Right atrium auricular region (tissue), 2 donors: ENCODE measurements around the gene USH1C. TPM values are rescaled to one million over a fixed set of nuclear protein-coding genes. Genes with fewer than 3 reads are reported as not detected.

Experiments used
- DNase-seq: peaks from one replicate; pipeline ENCODE4 v3.0.0-alpha.2; 2019; ENCODE audit warnings: low spot score
- H3K27ac ChIP-seq, 2 donors: fragments of 200-600 bp; sonication (generic); 1 replicate in 1 of 2; 2 replicates in 1 of 2; pipeline ENCODE4 v1.5.1; 2016 to 2019
- H3K27me3 ChIP-seq, 2 donors: fragments of 200-600 bp; sonication (generic); one replicate each; pipeline versions ENCODE4 v1.5.1 to v1.6.0; 2017 to 2019
- H3K36me3 ChIP-seq: fragments of 200-600 bp; sonication (generic); one replicate; pipeline ENCODE4 v1.5.1; 2016
- H3K4me1 ChIP-seq, 2 donors: fragments of 200-600 bp; sonication (generic); one replicate each; pipeline versions ENCODE4 v1.5.1 to v1.6.0; 2017 to 2019
- H3K4me3 ChIP-seq, 2 donors: fragments of 200-600 bp; sonication (generic); 1 replicate in 1 of 2; 2 replicates in 1 of 2; pipeline ENCODE4 v1.5.1; 2017 to 2019; ENCODE audit warnings: mild to moderate bottlenecking in 1 of 2, moderate library complexity in 1 of 2
- H3K9me3 ChIP-seq, 2 donors: fragments of 200-600 bp; sonication (generic); one replicate each; pipeline ENCODE4 v1.5.1; 2019
- CTCF ChIP-seq, 2 donors: fragments of 200-600 bp; sonication (generic); IDR thresholded peaks; one replicate each; pipeline ENCODE4 v1.5.1; 2019; ENCODE audit warnings: antibody characterized with exemption in 2 of 2
- total RNA-seq, 2 donors: library from RNA; depleted of rRNA; stranded (reverse); fragments of >200 nt; gene quantifications; one replicate each; pipeline ENCODE4 v1.1.0, GENCODE V29; 2016

USH1C gene
- total RNA-seq, 2 donors from 2014 or later: not detected

DNA sequence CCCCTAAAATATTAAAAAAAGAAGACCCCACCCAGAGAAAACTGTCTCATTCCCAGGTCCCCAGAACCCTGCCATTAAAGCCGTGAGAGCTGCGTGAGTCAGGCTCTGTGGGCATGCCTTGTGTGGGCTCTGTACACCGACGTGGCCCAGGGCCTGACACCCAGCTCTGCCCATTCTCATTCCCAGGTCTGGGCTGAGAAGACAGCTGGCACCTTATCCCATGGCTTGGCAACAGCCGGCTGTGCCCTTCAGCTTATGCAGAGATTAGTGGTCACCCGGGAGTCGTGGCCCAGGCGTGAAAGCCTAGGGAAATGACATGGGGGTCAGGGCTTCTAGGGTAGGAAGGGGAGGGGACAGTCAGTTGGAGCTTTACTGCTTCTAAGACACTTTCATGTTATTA is 34.7 kb upstream of the USH1C start:
- no peaks in the 10 kb centered on the region for H3K36me3 ChIP-seq
- no peak overlapping the region for H3K27ac ChIP-seq
- H3K4me3 ChIP-seq: no peak overlapping the region
- H3K27me3 ChIP-seq: no peaks in the 10 kb centered on the region
- no peaks in the 10 kb centered on the region for H3K4me1 ChIP-seq
- no peak for DNase-seq
- peaks cover 0 to 4% of the 10 kb centered on the region in 2 donors for H3K9me3 ChIP-seq
- TF ChIP-seq CTCF (IDR thresholded peaks at IDR 0.05): no peak

DNA sequence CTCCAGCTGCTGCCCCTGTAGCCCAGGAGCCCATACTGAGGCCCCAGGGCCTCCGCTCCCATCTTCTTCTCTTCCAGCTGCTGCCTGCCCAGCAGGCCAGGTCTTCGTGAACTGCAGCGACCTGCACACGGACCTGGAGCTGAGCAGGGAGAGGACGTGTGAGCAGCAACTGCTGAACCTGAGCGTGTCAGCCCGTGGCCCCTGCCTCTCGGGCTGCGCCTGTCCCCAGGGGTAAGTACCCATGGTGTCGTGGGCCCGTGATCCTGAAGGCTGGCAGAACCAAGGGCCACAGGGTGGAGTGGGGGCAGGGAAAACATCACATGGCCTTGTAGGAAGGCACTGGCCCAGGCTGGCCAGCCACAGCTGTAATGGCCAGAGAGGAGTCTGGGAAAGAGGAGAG is 34.1 kb upstream of the USH1C start:
- Histone ChIP-seq H3K27ac (no peak overlapping the region), H3K27me3 (no peaks in the 10 kb centered on the region), H3K4me1 (no peaks in the 10 kb centered on the region), H3K4me3 (no peak overlapping the region), H3K36me3 (no peaks in the 10 kb centered on the region), H3K9me3 (peaks cover 0 to 4% of the 10 kb centered on the region in 2 donors)
- TF ChIP-seq CTCF (IDR thresholded peaks at IDR 0.05): no peak
- DNase-seq: no peak

GRCh38 chr11:17575431-17576425 is 31.5 kb upstream of the USH1C start:
- DNase-seq: no peak
- Histone ChIP-seq H3K36me3 (no peaks in the 10 kb centered on the region), H3K9me3 (no peaks in the 10 kb centered on the region), H3K27me3 (no peaks in the 10 kb centered on the region), H3K4me3 (no peak overlapping the region), H3K27ac (no peak overlapping the region), H3K4me1 (no peaks in the 10 kb centered on the region)
- TF ChIP-seq CTCF (IDR thresholded peaks at IDR 0.05): no peak

DNA sequence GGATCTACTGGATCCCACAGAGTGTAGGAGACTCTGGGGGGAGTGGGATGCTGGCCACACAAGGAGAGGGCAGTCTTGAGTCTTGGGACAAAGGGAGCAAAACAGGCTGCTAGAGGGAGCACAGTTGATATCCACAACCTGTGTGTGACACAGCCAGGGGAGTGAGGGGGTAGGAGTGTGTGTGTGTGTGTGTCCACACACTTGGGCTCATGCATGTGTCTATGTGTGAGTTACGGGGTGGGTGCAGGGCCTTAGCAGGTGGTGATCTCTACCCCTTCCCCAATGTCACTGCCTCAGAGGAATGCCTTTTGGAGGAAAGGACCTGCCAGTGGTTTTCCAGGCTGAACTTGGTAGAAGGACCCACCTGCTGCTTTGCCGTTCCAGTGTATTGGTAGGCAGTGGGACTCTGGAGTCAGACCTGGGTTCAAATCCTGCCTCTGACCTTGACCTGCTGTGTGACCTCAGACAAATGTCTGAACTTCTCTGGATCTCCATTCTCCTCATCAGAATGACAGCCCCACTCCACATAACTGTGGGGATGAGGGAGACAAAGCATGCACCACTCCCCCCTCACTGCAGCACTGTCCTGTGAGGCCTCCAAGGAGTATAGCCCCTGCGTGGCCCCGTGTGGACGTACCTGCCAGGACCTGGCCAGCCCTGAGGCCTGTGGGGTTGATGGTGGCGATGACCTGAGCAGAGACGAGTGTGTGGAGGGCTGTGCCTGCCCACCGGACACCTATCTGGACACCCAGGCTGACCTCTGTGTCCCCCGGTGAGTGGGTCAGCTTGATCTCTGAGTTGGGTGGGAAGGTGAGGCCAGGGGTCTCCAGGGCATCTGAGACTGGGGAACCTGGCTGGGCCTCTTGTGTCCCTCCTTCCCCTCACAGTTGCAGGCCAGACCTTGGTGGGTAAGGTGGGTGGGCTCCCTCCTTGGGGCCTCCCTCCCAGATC is 30.2 kb upstream of the USH1C start:
- DNase-seq: no peak
- no peak overlapping the region for H3K27ac ChIP-seq

GRCh38 chr11:17573526-17573925 is 29.3 kb upstream of the USH1C start:
- Histone ChIP-seq H3K27me3 (no peaks in the 10 kb centered on the region), H3K27ac (no peak overlapping the region), H3K4me1 (no peaks in the 10 kb centered on the region), H3K36me3 (no peaks in the 10 kb centered on the region), H3K4me3 (no peak overlapping the region), H3K9me3 (no peaks in the 10 kb centered on the region)
- DNase-seq: no peak
- no peak for TF ChIP-seq CTCF (IDR thresholded peaks at IDR 0.05)

More for the DNA sequence above, 30.2 kb upstream of the USH1C start:
- H3K9me3 ChIP-seq: no peaks in the 10 kb centered on the region
- no peaks in the 10 kb centered on the region for H3K4me1 ChIP-seq
- no peaks in the 10 kb centered on the region for H3K27me3 ChIP-seq
- TF ChIP-seq CTCF (IDR thresholded peaks at IDR 0.05): no peak
- H3K4me3 ChIP-seq: no peak overlapping the region
- H3K36me3 ChIP-seq: no peaks in the 10 kb centered on the region
